ENCODE results near the gene MDK.

The MDK gene

GRCh38 chr11:46404476-46405017, 23.1 kb downstream of the MDK start:
- DNase-seq (ENCODE audit: low read depth) = no peak

GRCh38 chr11:46407635-46408034, 26.2 kb downstream of the MDK start:
- DNase-seq (ENCODE audit: low read depth) = no peak

GRCh38 chr11:46408407-46408986, 27.0 kb downstream of the MDK start:
- DNase-seq (ENCODE audit: low read depth) = no peak

- DNase-seq (ENCODE audit: low read depth) = no peak
Observed at GRCh38 chr11:46410021-46410420, 28.6 kb downstream of the MDK start.

GRCh38 chr11:46413760-46414465, 32.4 kb downstream of the MDK start:
- DNase-seq (ENCODE audit: low read depth) = no peak

- DNase-seq (ENCODE audit: low read depth) = no peak
Observed at GRCh38 chr11:46414466-46414796, 33.0 kb downstream of the MDK start.

- no peak for DNase-seq (ENCODE audit: low read depth)
Observed at GRCh38 chr11:46414879-46415278, 33.4 kb downstream of the MDK start.

- no peak for DNase-seq (ENCODE audit: low read depth)
Observed at GRCh38 chr11:46417711-46418110, 36.2 kb downstream of the MDK start.

- no peak for DNase-seq (ENCODE audit: low read depth)
Observed at GRCh38 chr11:46418751-46419150, 37.3 kb downstream of the MDK start.

- no peak for DNase-seq (ENCODE audit: low read depth)
Observed at GRCh38 chr11:46420513-46420912, 39.0 kb downstream of the MDK start.

GRCh38 chr11:46421257-46421880, 39.9 kb downstream of the MDK start:
- DNase-seq (ENCODE audit: low read depth) = no peak

GRCh38 chr11:46422588-46422987, 41.1 kb downstream of the MDK start:
- no peak for DNase-seq (ENCODE audit: low read depth)

- no peak for DNase-seq (ENCODE audit: low read depth)
Observed at GRCh38 chr11:46426233-46426991, 44.9 kb downstream of the MDK start.

GRCh38 chr11:46427364-46427763, 45.9 kb downstream of the MDK start:
- no peak for DNase-seq (ENCODE audit: low read depth)

- DNase-seq (ENCODE audit: low read depth) = no peak
Observed at GRCh38 chr11:46429717-46430116, 48.2 kb downstream of the MDK start.

- DNase-seq (ENCODE audit: low read depth) = no peak
Observed at GRCh38 chr11:46431211-46431610, 49.7 kb downstream of the MDK start.

Data from GM04504 (cell line).